ENCODE results near the gene TECPR2. TPM values are rescaled to one million over a fixed set of nuclear protein-coding genes. Genes with fewer than 3 reads are reported as not detected.

The TECPR2 gene
- total RNA-seq, 3 donors from 2014 or later (not counting 1 experiment from before 2014, with no cell fraction given) = 10.8 to 18.6 (median 15.3) TPM

- no peak overlapping the region for H3K4me3 Mint-ChIP-seq
- WGBS (ENCODE audit: insufficient coverage) = 89% methylated on average over 17 of the region's 18 CpGs
- peak overlapping the region in 1 of 2 donors; percentile 32 for H3K27ac Mint-ChIP-seq
- TF ChIP-seq CTCF (IDR thresholded peaks at IDR 0.05) = no peak
- peaks cover 10 to 16% of the 10 kb centered on the region in 2 donors for H3K4me1 Mint-ChIP-seq
- H3K27me3 ChIP-seq (ENCODE audit: control insufficient read depth, insufficient read depth, low read length) = no peaks in the 10 kb centered on the region
- H3K4me3 ChIP-seq (ENCODE audit: low read length) = no peak overlapping the region
- no peaks in the 10 kb centered on the region for H3K36me3 Mint-ChIP-seq
- H3K27me3 Mint-ChIP-seq (ENCODE audit: low read depth in 2 of 2) = no peaks in the 10 kb centered on the region
- intact Hi-C loops (cut with micrococcal nuclease) = no loop called here
- no peak overlapping the region for H3K27ac ChIP-seq (ENCODE audit: low read length)
- no peak for ATAC-seq
- DNase-seq = no peak
- no peaks in the 10 kb centered on the region for H3K36me3 ChIP-seq (ENCODE audit: control insufficient read depth, insufficient read depth, low read length)
- H3K9me3 ChIP-seq (ENCODE audit: control insufficient read depth, insufficient read depth, low read length) = no peaks in the 10 kb centered on the region
- peaks cover 19% of the 10 kb centered on the region for H3K4me1 ChIP-seq (ENCODE audit: control insufficient read depth, insufficient read depth, low read length)
- peaks cover 0 to 3% of the 10 kb centered on the region in 2 donors for H3K9me3 Mint-ChIP-seq
Measured at GRCh38 chr14:102504328-102504999, 141.7 kb downstream of the TECPR2 start.

- DNase-seq (no peak), ATAC-seq (no peak)
- Histone ChIP-seq H3K36me3 (ENCODE audit: control insufficient read depth, insufficient read depth, low read length) (no peaks in the 10 kb centered on the region), H3K9me3 (ENCODE audit: control insufficient read depth, insufficient read depth, low read length) (no peaks in the 10 kb centered on the region), H3K27ac (ENCODE audit: low read length) (no peak overlapping the region), H3K4me1 (ENCODE audit: control insufficient read depth, insufficient read depth, low read length) (peaks cover 18% of the 10 kb centered on the region), H3K27me3 (ENCODE audit: control insufficient read depth, insufficient read depth, low read length) (no peaks in the 10 kb centered on the region), H3K4me3 (ENCODE audit: low read length) (no peak overlapping the region)
- peaks cover 0 to 3% of the 10 kb centered on the region in 2 donors for H3K9me3 Mint-ChIP-seq
- H3K36me3 Mint-ChIP-seq = no peaks in the 10 kb centered on the region
- no peaks in the 10 kb centered on the region for H3K27me3 Mint-ChIP-seq (ENCODE audit: low read depth in 2 of 2)
- TF ChIP-seq CTCF (IDR thresholded peaks at IDR 0.05) = no peak
- H3K27ac Mint-ChIP-seq = peak overlapping the region in 1 of 2 donors; percentile 61
- H3K4me3 Mint-ChIP-seq = no peak overlapping the region
- H3K4me1 Mint-ChIP-seq = peaks cover 7 to 14% of the 10 kb centered on the region in 2 donors
- 97% methylated on average over 7 of the region's 7 CpGs for WGBS (ENCODE audit: insufficient coverage)
- intact Hi-C loops (cut with micrococcal nuclease) = no loop called here
Measured at GRCh38 chr14:102505000-102505619, 142.4 kb downstream of the TECPR2 start.

GRCh38 chr14:102505775-102506625, 143.3 kb downstream of the TECPR2 start:
- H3K4me3 Mint-ChIP-seq = peak overlapping the region; percentile 6
- DNase-seq (no peak), ATAC-seq (no peak)
- H3K27ac ChIP-seq (ENCODE audit: low read length) = no peak overlapping the region
- peaks cover 0 to 14% of the 10 kb centered on the region in 2 donors for H3K4me1 Mint-ChIP-seq
- no peaks in the 10 kb centered on the region for H3K36me3 ChIP-seq (ENCODE audit: control insufficient read depth, insufficient read depth, low read length)
- TF ChIP-seq CTCF (IDR thresholded peaks at IDR 0.05) = no peak
- H3K4me3 ChIP-seq (ENCODE audit: low read length) = no peak overlapping the region
- intact Hi-C loops (cut with micrococcal nuclease) = no loop called here
- no peaks in the 10 kb centered on the region for H3K27me3 ChIP-seq (ENCODE audit: control insufficient read depth, insufficient read depth, low read length)
- no peaks in the 10 kb centered on the region for H3K9me3 ChIP-seq (ENCODE audit: control insufficient read depth, insufficient read depth, low read length)
- H3K27ac Mint-ChIP-seq = peak overlapping the region; percentile 54 to 61
- 96% methylated on average over 19 of the region's 19 CpGs for WGBS (ENCODE audit: insufficient coverage)
- no peaks in the 10 kb centered on the region for H3K36me3 Mint-ChIP-seq
- peaks cover 0 to 3% of the 10 kb centered on the region in 2 donors for H3K9me3 Mint-ChIP-seq
- H3K4me1 ChIP-seq (ENCODE audit: control insufficient read depth, insufficient read depth, low read length) = peaks cover 18% of the 10 kb centered on the region
- H3K27me3 Mint-ChIP-seq (ENCODE audit: low read depth in 2 of 2) = no peaks in the 10 kb centered on the region

Measured in natural killer cell (primary cell).